ENCODE data around the gene SMAD6.
"Not testable (repeated sequence)": the region's sequence is repeated elsewhere in the genome, so short reads cannot be mapped to it uniquely, and the experiment has no call there.

The SMAD6 gene

DNA sequence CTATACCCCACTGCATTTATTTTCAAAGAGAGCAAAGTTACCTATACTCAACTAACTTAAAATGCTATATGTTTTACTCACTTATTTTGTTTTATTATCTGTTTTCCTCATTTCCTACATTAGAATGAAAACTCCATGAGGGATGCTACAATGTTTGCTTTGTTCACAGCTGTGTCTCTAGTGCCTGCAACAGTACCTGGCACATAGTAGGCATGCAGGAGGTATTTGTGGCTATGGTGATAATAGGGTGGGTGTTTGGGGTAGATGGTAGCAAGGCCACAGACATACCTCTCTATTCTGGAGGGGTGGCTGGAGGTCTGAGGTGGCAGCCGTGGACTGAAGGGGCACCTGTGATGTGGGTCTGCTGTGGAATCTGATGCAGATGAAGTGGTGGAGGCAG is 24.7 kb upstream of the SMAD6 start:
- no peak for DNase-seq

DNA sequence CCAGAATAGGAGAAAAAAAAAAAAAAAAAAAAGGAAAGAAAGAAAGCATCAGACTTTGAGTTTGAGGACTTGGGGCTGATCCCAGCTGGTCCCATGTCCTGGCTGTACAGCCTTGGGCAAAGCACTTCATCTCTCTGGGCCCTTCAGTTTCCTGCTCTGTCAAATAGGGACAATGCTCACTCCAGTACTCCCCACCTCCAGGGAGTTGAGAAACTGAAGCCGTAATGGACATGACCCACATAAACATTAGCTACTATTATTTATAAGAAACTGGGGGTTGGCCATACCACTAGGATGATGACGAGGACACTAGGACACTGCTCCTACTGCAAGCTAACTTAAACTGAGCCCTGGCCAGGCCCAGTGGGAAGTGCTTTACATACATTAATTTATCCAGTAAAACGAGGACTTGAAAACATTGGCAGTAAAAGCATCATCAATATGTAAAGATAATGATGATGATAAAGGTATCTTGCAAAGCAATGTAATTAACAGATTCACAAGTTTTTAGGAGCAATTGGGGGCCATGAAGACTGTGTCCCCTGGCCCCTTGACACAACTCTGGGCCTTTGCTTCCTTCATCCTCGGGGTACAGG is 22.9 kb upstream of the SMAD6 start:
- DNase-seq: no peak

DNA sequence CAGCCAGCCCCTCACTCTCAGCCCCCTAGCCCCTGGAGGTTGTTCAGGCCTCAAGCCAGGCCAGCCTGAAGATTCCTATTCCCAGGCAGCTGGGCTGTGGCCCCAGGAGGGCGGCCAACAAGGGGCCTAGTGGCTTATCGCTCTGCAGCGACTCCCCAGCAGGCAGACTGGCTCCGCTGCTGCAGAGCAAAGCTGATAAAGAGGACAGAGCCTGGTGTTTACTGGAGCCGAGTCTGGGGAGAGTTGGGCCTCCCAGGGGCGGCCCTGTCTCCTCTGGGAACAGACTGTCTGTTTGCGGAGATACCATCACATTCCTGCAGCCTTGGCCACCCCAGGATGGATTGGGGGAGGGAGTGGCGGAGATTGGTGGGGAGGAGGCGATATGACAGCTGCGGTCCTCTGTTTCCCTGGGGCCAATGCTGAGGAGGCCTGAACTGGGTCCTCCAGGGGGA is 22.4 kb upstream of the SMAD6 start:
- DNase-seq: no peak

DNA sequence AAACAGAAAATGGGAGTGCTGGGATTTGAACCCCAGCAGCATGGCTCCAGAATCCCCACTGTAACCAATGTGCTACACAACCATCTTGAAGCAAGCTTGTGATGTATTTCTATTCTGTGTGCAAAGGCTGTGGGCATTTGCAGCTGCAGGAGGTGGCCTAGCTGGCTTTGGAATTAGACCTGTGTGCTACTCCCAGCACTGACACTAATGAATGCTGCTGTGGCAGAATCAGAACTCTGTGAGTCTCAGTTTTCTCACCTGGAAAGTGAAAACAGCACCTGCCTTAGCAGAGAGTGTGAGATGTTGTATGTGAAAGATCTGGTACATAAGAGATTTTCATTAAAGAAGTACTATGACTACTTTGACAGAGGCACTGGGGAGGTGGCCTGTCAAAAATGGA is 21.5 kb upstream of the SMAD6 start:
- DNase-seq: no peak

DNA sequence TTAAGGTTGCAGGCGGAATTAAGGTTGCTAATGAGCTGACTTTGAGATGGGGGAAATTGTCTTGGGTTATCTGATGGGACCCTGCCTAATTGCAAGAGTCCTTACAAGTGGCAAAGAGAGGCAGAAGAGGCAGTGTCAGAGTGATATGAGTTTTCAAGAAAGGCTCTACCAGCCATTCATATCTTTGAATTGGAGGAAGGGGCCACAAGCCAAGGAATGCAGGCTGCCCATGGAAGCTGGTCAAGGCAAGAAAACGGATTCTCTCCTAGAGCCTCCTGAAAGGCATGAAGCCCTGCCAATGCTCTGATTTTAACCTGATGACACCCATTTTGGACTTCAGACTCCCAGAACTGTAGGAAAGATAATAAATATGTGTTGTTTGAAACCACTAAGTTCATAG is 20.6 kb upstream of the SMAD6 start:
- DNase-seq: no peak

DNA sequence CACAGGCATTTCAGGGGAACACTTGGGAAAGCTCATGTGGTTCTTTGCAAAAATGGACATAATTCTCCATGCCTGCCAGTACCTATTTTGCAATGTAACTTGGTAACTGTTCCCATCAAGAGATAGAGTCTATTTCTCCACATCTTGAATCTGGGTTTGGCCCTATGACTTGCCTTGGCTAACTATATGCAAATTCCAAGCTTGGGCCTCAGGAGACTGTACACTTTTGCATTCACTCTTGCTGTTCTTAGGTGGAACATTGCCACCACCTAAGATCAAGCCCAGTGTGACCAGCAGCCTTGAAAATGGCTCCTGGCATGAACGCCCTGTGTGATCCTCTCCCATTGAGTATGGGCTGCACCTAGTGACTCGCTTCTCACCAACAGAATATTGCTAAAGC is 19.8 kb upstream of the SMAD6 start:
- DNase-seq: no peak

DNA sequence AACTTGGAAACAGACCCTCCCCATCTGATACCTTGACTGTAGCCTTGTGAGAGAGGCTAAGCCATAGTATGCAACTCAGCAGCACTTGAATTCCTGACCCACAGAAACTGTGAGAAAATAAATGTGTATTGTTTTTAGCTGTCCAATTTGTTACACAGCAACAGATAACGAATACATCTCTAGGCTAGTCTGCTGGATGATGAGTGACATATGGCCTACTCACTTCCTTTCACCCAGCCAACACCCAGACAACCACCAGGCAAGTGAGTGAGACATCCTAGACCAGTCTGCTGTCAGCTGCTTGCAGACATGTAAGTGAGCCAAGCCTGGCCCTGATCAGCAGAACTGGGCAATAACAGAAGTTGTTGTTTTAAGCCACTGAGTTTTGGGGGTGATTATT is 19.2 kb upstream of the SMAD6 start:
- DNase-seq: no peak

DNA sequence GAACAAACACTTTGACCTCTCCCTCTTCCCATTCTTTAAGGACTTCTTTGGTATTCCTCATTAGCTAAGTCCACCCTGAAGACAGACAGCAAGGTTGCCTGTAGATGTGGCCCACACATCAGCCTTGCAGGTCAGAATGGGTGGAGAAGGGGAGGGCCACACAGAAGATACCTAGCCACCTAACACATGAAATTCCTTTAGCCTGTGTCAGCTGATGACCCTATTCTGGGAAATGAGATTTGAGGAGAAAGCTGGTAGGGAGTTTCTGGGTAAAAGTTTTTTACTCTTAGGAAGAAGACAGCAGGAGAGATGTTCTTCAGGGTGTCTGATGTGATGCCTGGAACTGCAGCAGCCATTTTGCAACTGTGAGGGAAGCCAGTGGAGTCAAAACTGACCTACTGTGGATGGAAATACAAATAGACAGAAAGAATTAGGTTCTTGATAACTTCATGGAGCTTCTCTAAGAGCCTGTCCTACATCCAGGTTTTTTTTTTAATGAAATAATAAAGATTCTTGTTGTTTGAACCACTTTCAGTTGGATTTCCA is 17.8 kb upstream of the SMAD6 start:
- no peak for DNase-seq

DNA sequence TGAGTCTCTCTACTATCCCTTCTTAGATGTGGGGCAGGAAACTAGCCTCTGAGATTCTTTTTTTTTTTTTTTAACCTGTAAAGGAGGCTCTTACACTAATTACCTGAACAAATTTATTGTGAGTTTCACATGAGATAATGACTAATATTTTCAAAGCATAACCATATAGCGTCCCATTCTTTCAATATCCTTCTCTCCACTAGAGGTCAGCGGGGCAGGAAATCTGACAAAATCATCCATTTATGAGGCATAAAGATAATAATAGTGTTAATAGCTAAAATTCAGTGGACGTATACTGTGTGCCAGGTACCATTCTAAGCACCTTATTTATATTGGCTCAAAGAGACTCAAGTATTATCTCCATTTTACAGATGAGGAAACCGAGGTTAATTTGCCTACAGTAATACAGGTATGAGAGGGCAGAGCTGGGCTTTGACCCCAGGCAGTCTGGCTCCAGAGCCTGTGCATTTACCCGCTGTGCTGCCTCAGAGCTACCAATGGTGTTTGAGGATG is 16.3 kb upstream of the SMAD6 start:
- DNase-seq: no peak

DNA sequence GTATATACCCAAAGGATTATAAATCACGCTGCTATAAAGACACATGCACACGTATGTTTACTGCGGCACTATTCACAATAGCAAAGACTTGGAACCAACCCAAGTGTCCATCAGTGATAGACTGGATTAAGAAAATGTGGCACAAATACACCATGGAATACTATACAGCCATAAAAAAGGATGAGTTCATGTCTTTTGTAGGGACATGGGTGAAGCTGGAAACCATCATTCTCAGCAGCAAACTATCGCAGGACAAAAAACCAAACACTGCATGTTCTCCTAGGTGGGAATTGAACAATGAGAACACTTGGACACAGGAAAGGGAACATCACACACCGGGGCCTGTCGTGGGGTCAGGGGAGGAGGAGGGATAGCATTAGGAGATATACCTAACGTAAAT is 11.1 kb upstream of the SMAD6 start:
- DNase-seq: not testable (repeated sequence)

DNA sequence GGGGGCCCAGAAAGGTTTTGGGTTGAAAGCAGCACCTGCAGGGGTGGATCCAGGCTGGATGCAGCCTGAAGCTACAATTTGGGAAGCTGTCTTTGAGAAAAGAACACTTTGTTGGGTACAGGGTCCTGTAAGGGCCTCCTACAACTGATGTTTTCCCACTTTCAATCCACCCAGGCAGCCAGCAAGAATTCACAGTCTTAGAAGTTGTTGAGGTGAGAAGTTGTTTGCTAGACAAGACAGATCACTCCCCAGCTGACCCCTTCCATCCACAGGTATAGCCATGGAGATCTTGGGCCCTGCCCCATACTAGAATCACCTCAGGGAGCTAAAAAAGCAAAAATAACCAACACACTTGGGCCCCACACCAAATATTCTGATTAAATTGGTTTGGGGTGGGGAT is 10.3 kb upstream of the SMAD6 start:
- DNase-seq: no peak

DNA sequence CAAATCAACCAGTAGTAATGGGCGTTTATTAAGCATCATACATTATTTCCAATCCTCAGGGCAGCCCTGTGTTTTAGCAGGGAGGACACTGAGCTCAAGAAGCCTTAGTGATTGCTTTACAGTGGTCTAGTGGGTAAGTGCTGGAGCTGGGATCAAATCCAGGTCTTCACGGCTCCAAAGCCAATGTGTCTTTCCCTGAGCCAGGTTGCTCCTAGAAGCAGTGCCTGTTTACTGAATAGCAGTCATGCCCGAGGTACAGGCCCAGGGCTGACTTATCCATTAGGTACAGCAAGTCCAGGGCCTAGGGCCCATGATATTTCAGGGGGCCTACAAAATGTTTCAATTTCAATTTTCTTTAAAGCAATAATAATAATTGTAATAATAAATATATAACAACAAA is 9.6 kb upstream of the SMAD6 start:
- no peak for DNase-seq

DNA sequence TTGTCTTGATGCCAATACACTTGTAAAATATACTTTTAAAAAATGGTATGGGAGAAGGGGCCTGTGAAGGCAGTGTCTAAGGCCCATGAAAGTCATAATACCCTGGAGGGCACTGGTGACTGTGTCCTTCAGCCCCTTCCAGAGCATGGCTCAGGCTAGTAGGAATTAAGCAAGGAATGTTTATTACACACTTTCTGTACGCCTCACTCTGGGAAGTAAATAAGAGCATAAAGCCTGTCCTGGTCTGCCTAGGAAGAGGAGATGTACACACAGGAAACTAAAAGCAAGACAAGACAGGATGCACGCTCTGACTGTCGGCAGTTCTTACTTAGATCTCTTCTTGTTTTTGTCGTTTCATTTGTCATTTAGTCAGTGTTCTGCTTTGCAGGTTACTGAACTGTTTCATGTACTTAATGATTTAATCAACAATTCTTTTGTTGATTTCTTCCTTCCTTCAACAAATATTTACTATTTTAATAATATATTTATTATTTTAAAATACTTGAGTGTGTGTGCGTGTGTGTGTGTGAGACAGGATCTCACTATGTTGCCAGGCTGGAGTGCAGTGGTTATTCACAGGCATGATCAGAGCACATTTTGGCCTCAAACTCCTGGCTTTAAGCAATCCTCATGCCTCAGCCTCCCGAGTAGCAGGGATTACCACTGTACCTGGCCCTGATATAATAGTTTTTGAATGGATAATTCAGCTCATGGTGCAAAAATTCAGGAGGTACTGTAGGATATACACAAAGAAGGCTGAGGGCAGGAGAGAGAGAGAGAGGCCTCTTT is 9.0 kb upstream of the SMAD6 start:
- DNase-seq: no peak

DNA sequence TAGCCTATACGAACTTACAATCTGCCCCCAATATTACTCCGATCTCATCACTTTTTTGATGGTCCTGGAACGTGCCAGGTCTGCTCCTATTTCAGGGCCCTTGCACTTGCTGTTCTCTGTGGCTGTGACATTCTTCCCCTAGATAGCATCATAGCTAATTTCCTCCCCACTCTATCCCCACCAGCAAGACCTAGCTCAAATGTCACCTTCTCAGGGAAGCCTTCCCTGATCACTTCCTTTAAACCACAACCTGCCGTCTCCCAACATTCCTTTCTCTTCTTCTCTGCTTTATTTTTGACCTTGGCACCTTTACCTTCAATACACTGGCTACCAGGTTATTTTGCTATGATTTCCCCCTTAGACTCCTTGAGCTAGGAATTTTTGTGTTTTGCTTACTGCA is 5.3 kb upstream of the SMAD6 start:
- no peak for DNase-seq

DNA sequence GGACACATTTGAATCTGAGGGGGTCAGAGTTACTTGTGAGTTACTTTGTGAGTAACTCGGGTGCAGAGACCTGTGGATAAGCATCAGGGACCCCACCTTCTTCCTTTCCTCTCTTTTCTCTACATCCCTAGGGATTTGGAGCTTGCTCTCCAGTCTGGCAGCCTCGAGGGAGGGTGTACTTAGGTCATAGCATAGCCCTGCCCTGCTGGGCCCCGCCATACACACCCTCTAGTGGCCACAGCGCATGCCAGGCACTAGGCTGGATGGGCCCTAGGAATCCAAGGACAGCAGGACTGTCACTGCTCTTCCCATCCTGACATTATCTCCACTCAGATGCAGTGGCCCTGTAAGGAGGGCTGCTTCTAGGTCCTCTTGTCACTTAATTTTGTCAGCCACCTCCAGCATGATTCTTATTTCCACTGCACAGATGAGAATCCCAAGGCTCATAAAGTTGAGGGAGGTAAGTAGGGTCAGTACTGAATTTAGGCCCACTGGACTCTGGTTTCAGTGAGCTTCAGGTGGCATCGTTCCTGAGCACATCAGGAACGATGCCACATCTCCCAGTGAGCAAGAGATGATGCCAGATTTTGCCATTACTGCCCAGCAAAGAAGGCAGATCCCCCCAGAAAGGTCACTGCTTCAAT is 3.6 kb upstream of the SMAD6 start:
- DNase-seq: no peak

DNA sequence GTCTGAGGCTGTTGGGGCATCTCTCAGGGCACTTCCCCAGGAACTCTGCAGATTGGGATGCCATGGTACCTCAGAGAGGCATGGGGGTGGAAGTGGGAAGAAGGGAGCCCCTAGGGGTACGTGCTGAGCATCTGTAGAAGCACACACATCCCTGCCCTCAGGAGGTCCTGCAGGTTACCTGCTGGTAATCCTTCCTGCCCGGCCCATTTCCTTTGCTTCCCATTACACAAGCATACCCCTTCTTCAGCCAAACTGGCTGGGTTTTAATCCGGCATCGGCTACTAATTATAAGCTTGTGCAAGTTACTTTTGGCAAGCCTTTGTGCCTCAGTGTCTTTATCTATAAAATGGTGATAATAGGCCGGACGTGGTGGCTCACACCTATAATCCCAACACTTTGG is 3.1 kb upstream of the SMAD6 start:
- no peak for DNase-seq

DNA sequence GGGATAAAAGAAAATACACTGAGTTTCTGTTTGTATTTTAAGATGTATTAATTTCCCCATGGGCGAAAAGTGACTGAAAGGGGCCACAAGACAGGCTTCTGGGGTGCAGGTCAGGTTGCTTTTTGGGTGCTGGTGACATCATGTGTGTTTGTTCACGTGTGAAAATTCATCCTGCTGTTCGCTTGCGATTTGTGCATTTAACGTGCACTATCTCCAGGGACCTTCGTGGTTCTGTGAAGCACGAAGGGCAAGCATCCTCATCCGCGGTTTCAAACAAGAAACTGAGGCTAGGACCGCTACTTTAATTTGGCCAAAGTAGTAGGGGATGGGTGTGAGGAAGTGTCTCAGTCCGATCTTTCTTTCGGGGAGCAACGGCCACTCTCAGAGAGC is 1.6 kb upstream of the SMAD6 start:
- no peak for DNase-seq

DNA sequence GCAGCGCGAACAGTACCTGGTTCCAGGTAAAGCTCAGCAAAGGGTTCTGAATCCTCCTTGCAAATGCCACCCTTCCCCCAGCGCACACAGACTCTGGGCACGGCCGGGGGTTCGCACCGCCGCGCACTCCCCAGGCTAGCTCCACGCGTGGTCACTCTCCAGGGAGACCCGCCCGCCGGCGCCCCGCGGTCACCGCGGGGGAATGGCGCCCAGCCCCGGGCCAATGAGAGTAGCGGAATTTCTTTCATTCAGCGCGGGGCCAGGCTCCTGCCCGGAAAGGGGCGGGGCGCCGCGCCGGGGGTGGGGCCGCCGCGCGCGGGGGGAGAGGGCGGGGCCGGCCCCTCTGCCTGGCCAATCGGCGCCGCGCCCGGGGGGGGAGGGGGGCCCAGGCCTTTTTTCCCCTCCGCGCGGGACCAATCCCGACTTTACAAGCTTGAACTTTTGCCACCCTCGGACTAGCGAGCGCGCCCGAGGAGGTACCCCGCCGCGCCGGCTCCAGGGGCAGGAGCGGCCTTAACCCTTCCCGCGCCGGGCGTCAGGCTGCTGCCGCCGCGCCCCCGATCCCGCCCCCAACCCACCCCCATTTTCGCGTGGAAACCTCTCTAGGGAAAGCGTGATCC is 1.1 kb upstream of the SMAD6 start:
- DNase-seq: peak; percentile 87

DNA sequence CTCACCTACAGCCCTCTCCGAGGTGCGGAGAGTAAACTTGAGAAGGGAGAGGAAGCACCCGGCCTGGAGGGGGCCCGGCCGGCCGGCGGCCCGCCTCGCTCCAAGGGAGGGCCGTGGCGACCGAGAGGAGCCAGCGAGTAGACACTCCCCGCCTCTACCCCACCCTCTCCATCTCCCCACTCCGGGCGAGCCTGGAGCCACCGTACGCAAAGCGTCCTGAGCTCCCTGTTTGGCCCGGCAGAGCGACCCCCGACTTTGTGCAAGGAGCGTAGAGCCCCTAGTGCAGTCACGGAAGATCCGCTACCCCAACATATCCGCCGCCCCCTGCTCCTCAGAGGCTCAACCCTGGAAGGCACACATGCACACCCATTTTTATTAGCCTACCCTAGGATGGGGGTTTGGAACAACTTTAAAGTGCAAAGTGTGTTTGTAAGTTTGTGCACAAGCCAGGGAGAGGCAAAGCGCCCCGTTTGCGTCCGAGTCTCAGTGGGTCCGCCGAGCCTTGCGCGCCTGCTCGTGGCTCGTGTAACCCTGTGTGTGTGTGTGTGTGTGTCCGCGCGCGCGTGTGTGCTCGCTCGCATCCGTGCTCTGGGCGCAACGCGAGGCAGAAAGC is 508 bp upstream of the SMAD6 start:
- DNase-seq: peak; percentile 29

DNA sequence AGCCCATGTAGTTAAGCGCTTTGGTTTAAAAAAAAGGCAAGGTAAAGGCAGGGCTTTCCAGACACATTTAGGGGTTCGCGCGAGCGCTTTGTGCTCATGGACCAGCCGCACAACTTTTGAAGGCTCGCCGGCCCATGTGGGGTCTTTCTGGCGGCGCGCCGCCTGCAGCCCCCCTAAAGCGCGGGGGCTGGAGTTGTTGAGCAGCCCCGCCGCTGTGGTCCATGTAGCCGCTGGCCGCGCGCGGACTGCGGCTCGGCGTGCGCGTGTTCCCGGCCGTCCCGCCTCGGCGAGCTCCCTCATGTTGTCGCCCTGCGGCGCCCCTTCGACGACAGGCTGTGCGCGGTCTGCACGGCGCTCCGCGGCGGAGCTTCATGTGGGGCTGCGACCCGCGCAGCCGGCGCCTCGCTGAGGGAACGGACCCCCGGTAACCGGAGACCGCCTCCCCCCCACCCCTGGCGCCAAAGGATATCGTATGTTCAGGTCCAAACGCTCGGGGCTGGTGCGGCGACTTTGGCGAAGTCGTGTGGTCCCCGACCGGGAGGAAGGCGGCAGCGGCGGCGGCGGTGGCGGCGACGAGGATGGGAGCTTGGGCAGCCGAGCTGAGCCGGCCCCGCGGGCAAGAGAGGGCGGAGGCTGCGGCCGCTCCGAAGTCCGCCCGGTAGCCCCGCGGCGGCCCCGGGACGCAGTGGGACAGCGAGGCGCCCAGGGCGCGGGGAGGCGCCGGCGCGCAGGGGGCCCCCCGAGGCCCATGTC is 927 bp downstream of the SMAD6 start:
- DNase-seq: peak; percentile 25

DNA sequence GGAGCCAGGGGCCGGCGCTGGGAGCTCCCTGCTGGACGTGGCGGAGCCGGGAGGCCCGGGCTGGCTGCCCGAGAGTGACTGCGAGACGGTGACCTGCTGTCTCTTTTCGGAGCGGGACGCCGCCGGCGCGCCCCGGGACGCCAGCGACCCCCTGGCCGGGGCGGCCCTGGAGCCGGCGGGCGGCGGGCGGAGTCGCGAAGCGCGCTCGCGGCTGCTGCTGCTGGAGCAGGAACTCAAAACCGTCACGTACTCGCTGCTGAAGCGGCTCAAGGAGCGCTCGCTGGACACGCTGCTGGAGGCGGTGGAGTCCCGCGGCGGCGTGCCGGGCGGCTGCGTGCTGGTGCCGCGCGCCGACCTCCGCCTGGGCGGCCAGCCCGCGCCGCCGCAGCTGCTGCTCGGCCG is 1.5 kb downstream of the SMAD6 start:
- DNase-seq: peak; percentile 16
